ENCODE results near the gene UNC5A. TPM values are rescaled to one million over a fixed set of nuclear protein-coding genes. Genes with fewer than 3 reads are reported as not detected.

The UNC5A gene
- total and polyA plus RNA-seq, 12 donors, result 0.01 to 0.35 (median 0.08) TPM; not detected in 7

GRCh38 chr5:176854164-176854563 is 43.8 kb downstream of the UNC5A start:
- no peak for DNase-seq
- Histone ChIP-seq H3K27me3 (peaks cover 0 to 62% (median 31%) of the 10 kb centered on the region in 7 donors), H3K4me3 (no peak overlapping the region), H3K4me1 (no peaks in the 10 kb centered on the region), H3K27ac (no peak overlapping the region), H3K36me3 (no peaks in the 10 kb centered on the region), H3K9me3 (no peaks in the 10 kb centered on the region)
- no peak for TF ChIP-seq CTCF (IDR thresholded peaks at IDR 0.05)
- intact Hi-C loops (cut with DNase I), result no loop called here
- ATAC-seq, result no peak
- 64 to 74% methylated on average over 8 of the region's 8 CpGs for WGBS, 2 donors

DNA sequence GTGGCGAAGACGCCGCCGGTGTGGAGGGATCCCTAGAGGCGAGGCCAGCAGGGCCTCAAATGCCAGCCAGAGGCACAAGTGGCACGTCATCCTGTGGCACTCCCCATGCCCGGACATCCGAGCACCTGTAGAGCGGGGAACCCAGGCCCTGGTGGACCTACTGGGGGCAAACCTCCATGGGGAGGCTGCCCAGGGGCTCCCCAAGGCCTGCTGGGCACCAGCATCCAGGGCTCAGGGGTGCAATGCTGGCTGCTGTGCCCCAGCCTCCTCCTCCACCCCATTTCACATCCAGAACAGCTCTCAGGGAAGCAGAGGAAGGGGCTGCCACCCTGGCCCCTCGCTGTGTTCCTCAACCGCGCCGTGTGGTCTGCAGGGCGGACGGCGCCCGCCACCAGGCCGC is 45.2 kb downstream of the UNC5A start:
- H3K4me3 ChIP-seq, result no peak overlapping the region
- TF ChIP-seq CTCF (IDR thresholded peaks at IDR 0.05), result no peak
- H3K9me3 ChIP-seq, result no peaks in the 10 kb centered on the region
- H3K27ac ChIP-seq, result no peak overlapping the region
- no peak for DNase-seq
- no peaks in the 10 kb centered on the region for H3K4me1 ChIP-seq
- ATAC-seq, result no peak
- H3K27me3 ChIP-seq, result peaks cover 0 to 56% (median 23%) of the 10 kb centered on the region in 7 donors
- intact Hi-C loops (cut with DNase I), result no loop called here
- no peaks in the 10 kb centered on the region for H3K36me3 ChIP-seq
- 89 to 93% methylated on average over 18 of the region's 18 CpGs for WGBS, 2 donors

- no peak for DNase-seq
- H3K27ac ChIP-seq, result no peak overlapping the region
- 56 to 63% methylated on average over 8 of the region's 8 CpGs for WGBS, 2 donors
- ATAC-seq, result no peak
- TF ChIP-seq CTCF (IDR thresholded peaks at IDR 0.05), result no peak
- no peaks in the 10 kb centered on the region for H3K9me3 ChIP-seq
- intact Hi-C loops (cut with DNase I), result no loop called here
- peaks cover 0 to 56% (median 23%) of the 10 kb centered on the region in 7 donors for H3K27me3 ChIP-seq
- no peaks in the 10 kb centered on the region for H3K4me1 ChIP-seq
- H3K36me3 ChIP-seq, result no peaks in the 10 kb centered on the region
- H3K4me3 ChIP-seq, result no peak overlapping the region
Measured at GRCh38 chr5:176856746-176857145, 46.4 kb downstream of the UNC5A start.

- Histone ChIP-seq H3K27ac (no peak overlapping the region), H3K36me3 (no peaks in the 10 kb centered on the region), H3K9me3 (no peaks in the 10 kb centered on the region), H3K4me3 (no peak overlapping the region), H3K4me1 (no peaks in the 10 kb centered on the region), H3K27me3 (peaks cover 0 to 60% (median 24%) of the 10 kb centered on the region in 7 donors)
- TF ChIP-seq CTCF (IDR thresholded peaks at IDR 0.05), result no peak
- ATAC-seq (no peak), DNase-seq (peak in 1 of 2 donors; percentile 3)
- 71 to 77% methylated on average over 19 of the region's 19 CpGs for WGBS, 2 donors
- intact Hi-C loops (cut with DNase I), result no loop called here
Measured at GRCh38 chr5:176857216-176857893, 47.0 kb downstream of the UNC5A start.
